Activated CD4-positive, alpha-beta memory T cell treated with anti-CD3 and anti-CD28 coated beads for 36 hours (primary cell): ENCODE measurements around the gene C1orf35. TPM values are rescaled to one million over a fixed set of nuclear protein-coding genes. Genes with fewer than 3 reads are reported as not detected.

ENCODE experiments used
- CTCF ChIA-PET: fragments of 350-600 bp; sonication (Branson Sonifier 250); formaldehyde crosslinking; loops from one replicate; lab custom pipeline; 2021; ENCODE audit warnings: antibody characterized with exemption, inconsistent platforms; lab: Charles Lee
- POLR2A ChIA-PET: fragments of 350-600 bp; sonication (Branson Sonifier 250); formaldehyde crosslinking; loops from one replicate; lab custom pipeline; 2021; ENCODE audit warnings: antibody characterized with exemption; lab: Charles Lee
- DNase-seq: peaks from one replicate; pipeline ENCODE4 v3.0.0-alpha.2; 2020
- H3K27ac Mint-ChIP-seq: one replicate; pipeline ENCODE4 v1.8.0; 2021; ENCODE audit warnings: mixed read lengths
- H3K27me3 Mint-ChIP-seq: one replicate; pipeline ENCODE4 v1.8.0; 2021; ENCODE audit warnings: mixed read lengths
- H3K36me3 Mint-ChIP-seq: one replicate; pipeline ENCODE4 v1.8.0; 2021; ENCODE audit warnings: mixed read lengths
- H3K4me1 Mint-ChIP-seq: one replicate; pipeline ENCODE4 v1.8.0; 2021; ENCODE audit warnings: low read depth, mixed read lengths
- H3K4me3 Mint-ChIP-seq: one replicate; pipeline ENCODE4 v1.8.0; 2021; ENCODE audit warnings: mild to moderate bottlenecking, mixed read lengths
- H3K9me3 Mint-ChIP-seq: one replicate; pipeline ENCODE4 v1.8.0; 2021; ENCODE audit warnings: mixed read lengths
- intact Hi-C: fragments of 100-400 bp; cut with micrococcal nuclease; formaldehyde crosslinking; loops from one replicate; pipeline ENCODE4 v1.15.1; 2023
- total RNA-seq, 2 experiments: library from RNA; stranded (reverse); gene quantifications; one replicate each; pipeline ENCODE4 v1.2.3, GENCODE V29; 2021

Gene C1orf35
- total RNA-seq, 2 experiments from 2014 or later: 21.9 to 22.1 TPM

DNA sequence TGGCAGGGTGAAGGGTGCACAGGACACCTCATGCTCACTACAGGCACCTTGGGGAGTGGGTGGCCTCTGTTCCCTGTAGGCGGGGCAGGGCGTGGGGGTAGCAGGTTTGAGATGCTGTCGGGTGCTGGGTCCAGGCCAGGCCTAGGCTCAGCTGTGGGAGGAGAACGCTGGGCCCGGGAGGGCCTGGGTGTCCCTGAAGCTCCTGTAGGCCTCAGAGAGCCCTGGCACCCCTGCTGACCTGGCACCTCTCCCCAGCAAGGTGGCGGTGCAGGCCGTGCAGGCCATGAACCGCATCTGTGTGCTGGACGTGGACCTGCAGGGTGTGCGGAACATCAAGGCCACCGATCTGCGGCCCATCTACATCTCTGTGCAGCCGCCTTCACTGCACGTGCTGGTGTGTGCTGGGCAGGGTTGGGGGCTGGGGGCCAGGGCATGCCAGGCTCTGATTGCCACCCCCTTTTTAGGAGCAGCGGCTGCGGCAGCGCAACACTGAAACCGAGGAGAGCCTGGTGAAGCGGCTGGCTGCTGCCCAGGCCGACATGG is 44.1 kb upstream of the C1orf35 start:
- intact Hi-C loops: no loop called here
- no peak overlapping the region for H3K27ac Mint-ChIP-seq
- POLR2A ChIA-PET: no interaction called here
- CTCF ChIA-PET: no interaction called here
- H3K36me3 Mint-ChIP-seq: peaks cover 8% of the 10 kb centered on the region
- peaks cover 20% of the 10 kb centered on the region for H3K4me1 Mint-ChIP-seq
- DNase-seq: no peak
- H3K9me3 Mint-ChIP-seq: no peaks in the 10 kb centered on the region
- no peak overlapping the region for H3K4me3 Mint-ChIP-seq
- no peaks in the 10 kb centered on the region for H3K27me3 Mint-ChIP-seq

DNA sequence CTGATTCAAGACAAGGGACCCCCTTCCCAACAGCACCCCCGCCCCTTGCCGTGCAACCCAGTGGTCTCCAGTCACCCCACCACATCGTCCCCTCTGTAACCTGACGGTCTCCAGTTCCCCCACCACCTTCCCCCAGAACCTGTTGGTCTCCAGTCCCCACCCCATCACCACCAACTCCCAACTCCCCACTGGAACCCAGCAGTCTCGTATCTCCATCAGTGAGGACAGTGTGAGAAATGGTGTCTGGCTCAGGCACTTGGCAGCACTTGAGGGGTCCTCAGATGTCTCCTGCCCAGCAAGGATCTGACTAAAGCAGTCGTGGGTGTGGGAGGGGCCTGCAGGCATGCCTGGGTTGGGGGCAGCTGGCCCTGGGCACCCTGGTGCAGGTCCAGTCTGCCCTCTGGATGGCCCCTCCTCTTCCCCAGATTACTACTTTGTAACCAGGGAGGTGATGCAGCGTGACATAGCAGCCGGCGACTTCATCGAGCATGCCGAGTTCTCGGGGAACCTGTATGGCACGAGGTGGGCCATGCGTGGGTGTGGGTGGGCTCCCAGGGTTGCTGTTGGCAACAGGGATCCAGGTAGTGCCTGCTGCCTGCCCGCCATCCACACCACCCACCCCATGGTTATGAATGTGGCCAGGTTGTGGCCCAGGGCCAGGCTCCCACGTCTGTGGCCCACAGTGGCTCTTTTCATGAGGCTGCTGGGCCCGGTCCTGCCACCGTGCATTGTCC is 43.5 kb upstream of the C1orf35 start:
- Mint-ChIP-seq H3K9me3 (no peaks in the 10 kb centered on the region), H3K27ac (no peak overlapping the region), H3K27me3 (no peaks in the 10 kb centered on the region), H3K4me1 (peaks cover 27% of the 10 kb centered on the region), H3K36me3 (peaks cover 8% of the 10 kb centered on the region), H3K4me3 (no peak overlapping the region)
- ChIA-PET CTCF (no interaction called here), POLR2A (no interaction called here)
- intact Hi-C loops: no loop called here
- DNase-seq: no peak

DNA sequence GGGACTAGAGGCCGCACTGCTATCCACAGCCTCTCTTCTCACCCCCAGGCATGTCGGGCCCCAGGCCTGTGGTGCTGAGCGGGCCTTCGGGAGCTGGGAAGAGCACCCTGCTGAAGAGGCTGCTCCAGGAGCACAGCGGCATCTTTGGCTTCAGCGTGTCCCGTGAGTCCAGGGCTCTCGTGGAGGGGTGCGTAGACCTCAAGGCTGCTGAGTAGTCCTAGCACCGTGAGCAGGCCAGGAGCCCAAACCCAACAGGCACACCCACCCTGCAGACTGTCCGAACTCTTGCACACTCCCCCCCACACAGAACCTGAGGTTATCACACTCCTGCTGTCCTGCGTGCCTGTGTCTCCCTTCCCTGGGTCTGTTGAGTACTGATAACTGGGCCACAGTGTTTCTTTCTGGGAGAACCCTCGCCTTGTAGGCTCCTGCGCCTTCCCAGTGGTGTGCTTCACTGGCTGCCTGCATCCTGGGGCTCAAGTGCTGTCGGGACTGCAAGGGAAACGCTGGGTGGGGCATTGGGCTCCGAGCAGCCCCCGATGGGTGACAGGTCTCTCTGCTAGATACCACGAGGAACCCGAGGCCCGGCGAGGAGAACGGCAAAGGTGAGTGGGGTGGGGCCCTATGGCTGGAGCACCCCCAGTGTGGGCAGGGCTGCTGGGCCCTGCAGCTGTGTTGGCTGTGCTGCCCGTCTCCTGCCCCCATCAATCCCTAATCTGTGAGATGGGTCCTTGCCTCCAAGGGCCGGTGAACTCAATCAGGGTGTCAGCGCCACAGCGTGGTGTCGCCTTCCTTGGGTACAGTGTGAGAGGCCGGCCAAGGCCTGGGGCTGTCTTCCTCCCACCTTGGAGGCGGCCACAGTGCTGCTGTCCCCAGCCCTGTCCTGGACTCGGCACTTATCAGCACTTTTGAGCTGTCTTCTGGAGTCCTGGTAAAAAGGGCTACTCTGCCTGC is 42.6 kb upstream of the C1orf35 start:
- no peak for DNase-seq
- POLR2A ChIA-PET: no interaction called here
- H3K4me3 Mint-ChIP-seq: no peak overlapping the region
- peaks cover 11% of the 10 kb centered on the region for H3K36me3 Mint-ChIP-seq
- H3K27me3 Mint-ChIP-seq: no peaks in the 10 kb centered on the region
- peaks cover 27% of the 10 kb centered on the region for H3K4me1 Mint-ChIP-seq
- H3K9me3 Mint-ChIP-seq: no peaks in the 10 kb centered on the region
- intact Hi-C loops: no loop called here
- CTCF ChIA-PET: no interaction called here
- no peak overlapping the region for H3K27ac Mint-ChIP-seq

DNA sequence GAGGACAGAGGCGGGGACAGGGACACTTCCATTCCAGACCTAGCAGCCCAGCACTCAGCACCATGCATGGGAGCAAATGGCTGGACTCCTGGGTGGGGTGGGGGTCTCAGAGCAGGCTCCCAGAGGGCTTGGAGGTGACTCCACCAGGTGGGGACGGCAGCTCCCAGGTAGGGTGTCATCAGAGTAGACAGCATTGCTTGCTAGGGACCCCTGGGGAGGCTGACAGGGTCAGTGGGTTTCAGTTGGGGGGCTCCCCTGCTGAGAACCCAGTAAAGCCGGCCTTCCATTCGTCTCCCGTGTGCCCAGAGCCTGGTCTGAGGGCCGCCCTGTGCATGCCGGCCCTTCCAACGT is 41.8 kb upstream of the C1orf35 start:
- Mint-ChIP-seq H3K36me3 (peaks cover 11% of the 10 kb centered on the region), H3K27me3 (no peaks in the 10 kb centered on the region), H3K27ac (no peak overlapping the region), H3K4me3 (no peak overlapping the region), H3K9me3 (no peaks in the 10 kb centered on the region), H3K4me1 (peaks cover 27% of the 10 kb centered on the region)
- ChIA-PET POLR2A (no interaction called here), CTCF (no interaction called here)
- no peak for DNase-seq
- intact Hi-C loops: no loop called here

DNA sequence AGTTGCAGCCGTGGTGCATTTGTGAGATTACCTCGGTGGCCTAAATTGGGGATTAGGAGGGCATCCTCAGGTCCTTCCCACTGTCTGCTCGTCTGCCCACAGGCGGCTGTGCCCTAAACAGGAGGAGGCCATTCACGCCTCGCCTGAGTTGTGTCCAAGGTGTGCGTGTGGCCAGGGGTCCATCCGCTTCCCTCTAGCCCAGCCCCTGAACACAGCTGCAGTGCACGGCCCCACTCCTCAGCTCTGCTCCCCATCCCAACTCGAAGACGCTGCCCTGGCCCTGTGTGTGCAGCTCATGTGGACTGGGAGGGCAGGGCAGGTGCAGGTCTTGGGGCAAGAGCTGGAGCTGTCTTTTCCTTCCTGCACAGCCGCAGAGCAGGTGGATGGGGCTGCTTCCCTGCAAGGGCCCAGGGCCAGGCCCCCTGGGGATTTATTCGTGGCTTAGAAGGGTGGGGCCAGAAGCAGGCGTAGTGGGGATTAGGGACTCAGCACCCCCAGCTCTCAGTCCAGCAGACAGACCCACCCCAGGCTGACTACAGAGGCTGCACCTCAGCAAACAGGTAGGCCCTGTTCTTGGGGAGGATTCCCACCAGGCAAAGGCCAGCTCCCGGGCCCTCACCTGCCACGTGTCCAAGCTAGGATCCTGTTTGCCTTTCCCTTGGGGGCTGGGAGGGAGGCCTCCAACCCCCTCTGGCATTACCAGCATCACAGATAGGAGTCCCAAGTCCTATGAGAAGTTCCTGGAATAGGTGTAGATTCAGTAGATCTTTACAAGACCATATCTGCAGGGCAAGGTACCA is 41.3 kb upstream of the C1orf35 start:
- no peak for DNase-seq
- intact Hi-C loops: no loop called here
- Mint-ChIP-seq H3K4me1 (peaks cover 27% of the 10 kb centered on the region), H3K27ac (no peak overlapping the region), H3K27me3 (no peaks in the 10 kb centered on the region), H3K4me3 (no peak overlapping the region), H3K9me3 (no peaks in the 10 kb centered on the region), H3K36me3 (peaks cover 11% of the 10 kb centered on the region)
- CTCF ChIA-PET: no interaction called here
- POLR2A ChIA-PET: no interaction called here

DNA sequence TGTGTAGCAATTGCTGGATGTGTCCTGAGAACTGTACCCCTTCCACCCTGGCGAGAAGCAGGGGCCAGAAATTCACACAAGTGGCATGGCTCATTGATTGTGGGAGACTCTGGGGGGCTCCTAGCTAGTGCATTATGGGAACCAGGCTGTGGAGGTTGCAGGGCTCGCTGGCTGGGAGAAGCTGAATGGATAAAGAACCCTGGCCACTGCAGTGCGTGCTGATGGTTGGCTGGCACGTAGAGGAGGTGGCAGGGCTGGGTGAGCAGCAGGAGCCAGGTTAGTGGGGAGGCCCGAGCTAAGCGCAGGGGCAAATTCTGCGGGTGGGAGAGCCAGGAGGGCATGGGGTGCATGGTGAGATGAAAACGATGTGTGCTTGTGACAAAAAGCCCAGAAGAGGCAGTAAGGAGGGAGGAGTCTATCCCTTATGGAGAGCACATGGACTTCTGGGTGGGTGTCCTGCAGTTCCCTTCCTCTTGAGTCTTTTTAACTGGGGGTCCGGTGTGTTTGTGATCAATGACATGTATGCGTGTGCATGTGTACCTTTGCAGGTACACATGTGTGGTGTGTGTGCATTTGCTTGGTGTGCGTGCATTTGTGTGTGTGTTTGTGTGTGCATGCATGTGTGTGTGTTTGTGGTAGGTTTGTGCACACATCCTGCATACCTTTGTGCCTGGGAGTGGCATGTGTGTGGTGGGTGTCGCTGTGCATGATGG is 40.5 kb upstream of the C1orf35 start:
- H3K27me3 Mint-ChIP-seq: no peaks in the 10 kb centered on the region
- DNase-seq: no peak
- no peak overlapping the region for H3K27ac Mint-ChIP-seq
- CTCF ChIA-PET: interaction anchor here (0.6 to 2.2 kb wide), 4 partner anchors 13 to 392 kb away, joined by 3 to 8 read pairs (median 4); no protein-coding TSS in a partner anchor
- no peak overlapping the region for H3K4me3 Mint-ChIP-seq
- peaks cover 11% of the 10 kb centered on the region for H3K36me3 Mint-ChIP-seq
- H3K4me1 Mint-ChIP-seq: peaks cover 27% of the 10 kb centered on the region
- intact Hi-C loops: no loop called here
- no peaks in the 10 kb centered on the region for H3K9me3 Mint-ChIP-seq
- POLR2A ChIA-PET: interaction anchor here (0.8 kb wide), 1 partner anchor 52 kb away, joined by 3 read pairs; no protein-coding TSS in a partner anchor

DNA sequence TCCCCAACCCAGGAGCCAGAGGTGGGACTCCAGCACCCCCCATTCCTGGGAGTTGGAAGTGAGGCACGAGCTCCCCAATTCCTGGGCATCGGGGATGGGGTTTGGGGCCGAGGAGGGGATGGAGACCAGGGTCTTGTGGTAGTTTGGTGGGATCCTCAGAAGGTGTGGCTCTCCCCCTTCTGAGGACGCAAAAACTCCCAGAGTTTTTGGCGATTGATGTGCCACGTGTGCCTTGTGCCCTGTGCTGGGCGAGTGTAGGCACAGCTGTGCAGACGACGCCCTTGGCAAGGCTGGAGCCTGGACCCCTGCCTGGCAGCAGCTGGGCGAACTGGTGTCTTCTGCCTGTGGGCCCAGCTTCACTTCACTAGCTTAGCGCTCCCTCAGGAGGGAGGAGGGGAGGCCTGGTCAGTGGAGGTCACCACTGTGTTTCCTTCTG is 39.6 kb upstream of the C1orf35 start:
- DNase-seq: no peak
- Mint-ChIP-seq H3K4me3 (peak overlapping the region; percentile 99), H3K36me3 (peaks cover 11% of the 10 kb centered on the region), H3K9me3 (no peaks in the 10 kb centered on the region), H3K27me3 (no peaks in the 10 kb centered on the region), H3K4me1 (peaks cover 27% of the 10 kb centered on the region), H3K27ac (no peak overlapping the region)
- POLR2A ChIA-PET: interaction anchor here (0.8 kb wide), 1 partner anchor 51 kb away, joined by 3 read pairs; no protein-coding TSS in a partner anchor
- CTCF ChIA-PET: interaction anchor here (1.0 to 2.2 kb wide), 3 partner anchors 12 to 143 kb away, joined by 3 to 8 read pairs (median 4); no protein-coding TSS in a partner anchor
- intact Hi-C loops: no loop called here

DNA sequence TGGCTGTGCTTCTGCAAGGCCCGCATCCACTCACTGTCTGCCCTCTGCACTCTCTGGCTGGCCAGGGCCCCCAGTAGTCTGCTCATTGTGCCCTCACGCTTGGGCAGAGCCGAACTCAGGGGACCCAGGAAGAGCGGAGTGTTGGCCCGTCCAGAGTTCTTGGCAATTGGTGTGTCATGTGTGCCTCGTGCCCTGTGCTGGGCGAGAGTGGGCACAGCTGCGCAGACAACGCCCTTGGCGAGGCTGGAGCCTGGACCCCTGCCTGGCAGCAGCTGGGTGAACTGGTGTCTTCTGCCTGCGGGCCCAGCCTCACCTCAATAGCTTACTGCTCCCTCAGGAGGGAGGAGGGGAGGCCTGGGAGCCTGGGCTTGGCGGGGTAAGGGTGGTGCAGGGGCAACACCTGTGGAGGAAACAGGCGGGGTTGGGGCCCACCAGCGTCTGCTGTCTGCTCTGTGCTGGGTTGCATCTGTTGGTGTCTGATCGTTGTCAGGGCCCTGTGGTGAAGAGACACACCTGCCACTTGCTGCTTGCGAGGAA is 39.1 kb upstream of the C1orf35 start:
- H3K9me3 Mint-ChIP-seq: no peaks in the 10 kb centered on the region
- H3K4me1 Mint-ChIP-seq: peaks cover 27% of the 10 kb centered on the region
- H3K36me3 Mint-ChIP-seq: peaks cover 11% of the 10 kb centered on the region
- CTCF ChIA-PET: interaction anchor here (0.8 to 2.2 kb wide), 2 partner anchors 11 to 23 kb away, joined by 3 to 8 read pairs; no protein-coding TSS in a partner anchor
- POLR2A ChIA-PET: interaction anchor here (0.9 kb wide), 1 partner anchor 58 kb away, joined by 3 read pairs; no protein-coding TSS in a partner anchor
- intact Hi-C loops: no loop called here
- H3K4me3 Mint-ChIP-seq: peak overlapping the region; percentile 99
- no peak for DNase-seq
- H3K27ac Mint-ChIP-seq: peak overlapping the region; percentile 96
- no peaks in the 10 kb centered on the region for H3K27me3 Mint-ChIP-seq

DNA sequence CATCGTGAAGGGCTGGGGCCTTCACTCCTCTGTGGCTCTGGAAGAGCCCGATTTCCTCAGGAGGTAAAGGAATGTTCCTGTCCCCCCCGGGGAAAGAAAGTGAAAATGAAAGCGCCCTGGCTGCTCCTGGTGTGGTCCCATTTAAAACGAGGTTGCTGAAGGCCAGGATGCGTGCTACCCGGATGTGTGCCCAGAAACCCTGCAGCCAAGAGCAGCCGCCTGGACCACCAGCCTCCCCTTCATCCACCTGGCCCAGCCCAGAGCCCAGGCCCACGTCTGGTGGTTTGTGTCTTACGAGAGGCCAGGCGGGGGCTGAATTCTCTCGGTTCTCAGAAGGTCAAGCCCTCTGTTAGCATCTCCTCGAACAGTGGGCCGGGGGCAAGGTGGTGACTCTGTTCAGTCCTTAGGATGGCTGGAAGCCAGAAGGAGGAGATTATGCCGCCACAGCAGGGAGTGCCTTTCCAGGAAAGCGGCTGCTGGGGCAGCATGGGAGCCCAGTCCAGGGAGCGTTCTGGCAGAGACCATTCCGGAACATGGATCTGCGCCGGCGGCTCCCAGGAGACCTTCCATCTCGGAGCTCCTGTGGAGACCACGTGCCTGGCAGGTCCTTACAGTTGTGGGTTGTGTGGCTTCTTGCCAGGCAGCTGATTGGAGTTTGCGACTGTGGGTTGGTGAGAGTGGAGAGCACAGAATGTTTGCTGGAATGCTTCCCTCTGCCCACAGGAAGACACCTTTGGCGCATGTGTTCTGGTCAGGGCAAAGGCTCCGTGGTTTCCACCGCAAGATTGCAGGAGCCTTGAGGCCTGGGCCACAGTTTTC is 38.3 kb upstream of the C1orf35 start:
- intact Hi-C loops: loop anchor here (2.0 kb wide), 2 partner anchors 265 to 317 kb away; partner anchors contain the start of gene TRIM11
- Mint-ChIP-seq H3K9me3 (no peaks in the 10 kb centered on the region), H3K27me3 (no peaks in the 10 kb centered on the region), H3K36me3 (peaks cover 11% of the 10 kb centered on the region), H3K4me3 (peak overlapping the region; percentile 99), H3K27ac (peak overlapping the region; percentile 96), H3K4me1 (peaks cover 27% of the 10 kb centered on the region)
- DNase-seq: peak; percentile 47
- CTCF ChIA-PET: interaction anchor here (0.8 to 2.2 kb wide), 3 partner anchors 11 to 25 kb away, joined by 3 to 13 read pairs (median 8); partner anchors contain the start of gene IBA57
- POLR2A ChIA-PET: interaction anchor here (0.9 to 3.7 kb wide), 4 partner anchors 24 to 59 kb away, joined by 3 to 33 read pairs (median 4); partner anchors contain the start of genes ARF1 and IBA57
